Endothelial cell of umbilical vein (primary cell): ENCODE data around the gene ARHGEF7. TPM values are rescaled to one million over a fixed set of nuclear protein-coding genes. Genes with fewer than 3 reads are reported as not detected.

Experiments used
- BruUV-seq: library from RNA; stranded (reverse); fragments of 400-500 nt; replicated peaks from 2 replicates; lab custom pipeline; 2021; lab: Mats Ljungman, UMichigan
- CTCF ChIA-PET: fragments of 300-600, 350-600 bp; sonication (Branson Sonifier 250); formaldehyde crosslinking; loops from one replicate; lab custom pipeline; 2021; ENCODE audit warnings: antibody characterized with exemption, inconsistent platforms; lab: Charles Lee
- POLR2A ChIA-PET: fragments of 300-600, 350-600 bp; sonication (Branson Sonifier 250); formaldehyde crosslinking; loops from one replicate; lab custom pipeline; 2021; ENCODE audit warnings: antibody characterized with exemption, inconsistent platforms; lab: Charles Lee
- DNase-seq: peaks from one replicate; pipeline ENCODE4 v3.0.0-alpha.2; 2011; ENCODE audit warnings: low read depth, low spot score
- FAIRE-seq: peaks from 2 replicates; lab custom pipeline; 2011; peaks lifted over from hg19 to GRCh38; lab: Jason Lieb, UNC
- H2AFZ ChIP-seq: 2 replicates; pipeline ENCODE4 v1.6.0; 2012; ENCODE audit warnings: low read depth, low read length, control low read depth, inconsistent platforms
- H3K27ac ChIP-seq: 2 replicates; pipeline ENCODE4 v1.5.1; 2011; ENCODE audit warnings: low read depth, mild to moderate bottlenecking, control low read depth, low read length, moderate library complexity; ENCODE audit not compliant: insufficient read depth
- H3K27me3 ChIP-seq, 2 experiments: 2 replicates each; pipeline versions ENCODE4 v1.6.0 to v1.6.1; 2011; ENCODE audit warnings: low read length in 2 of 2, mixed read lengths in 1 of 2; ENCODE audit not compliant: control insufficient read depth in 2 of 2, insufficient read depth in 2 of 2
- H3K36me3 ChIP-seq, 2 experiments: 2 replicates in 1 of 2; 3 replicates in 1 of 2; pipeline ENCODE4 v1.5.1; 2011; ENCODE audit warnings: low read length in 2 of 2, mild to moderate bottlenecking in 1 of 2, moderate library complexity in 1 of 2; ENCODE audit not compliant: control insufficient read depth in 2 of 2, insufficient read depth in 2 of 2; ENCODE audit errors: extremely low read depth in 1 of 2
- H3K4me1 ChIP-seq: 3 replicates; pipeline ENCODE4 v1.5.1; 2011; ENCODE audit warnings: mild to moderate bottlenecking, low read length; ENCODE audit not compliant: control insufficient read depth, insufficient read depth; ENCODE audit errors: extremely low read depth
- H3K4me2 ChIP-seq: 2 replicates; pipeline ENCODE4 v1.6.1; 2011; ENCODE audit warnings: low read length, control low read depth, mixed read lengths; ENCODE audit not compliant: insufficient read depth
- H3K4me3 ChIP-seq, 3 experiments: fragments of 200-600 bp in 1 of 3; sonication (generic), shearing (Covaris generic) in 1 of 3; replicated peaks in 1 of 3; 2 replicates each; pipeline ENCODE4 v1.5.1; 2011 to 2016; ENCODE audit warnings: control low read depth in 3 of 3, low read length in 3 of 3, mild to moderate bottlenecking in 2 of 3, inconsistent platforms in 1 of 3, low read depth in 1 of 3, moderate library complexity in 1 of 3; ENCODE audit not compliant: insufficient read depth in 1 of 3
- H3K79me2 ChIP-seq: 2 replicates; pipeline ENCODE4 v1.6.0; 2012; ENCODE audit warnings: low read length, inconsistent platforms; ENCODE audit not compliant: control insufficient read depth, insufficient read depth
- H3K9ac ChIP-seq: replicated peaks from 2 replicates; pipeline ENCODE3; 2011; ENCODE audit warnings: low read length, control low read depth; ENCODE audit not compliant: insufficient read depth; ENCODE audit errors: extremely low read depth
- H3K9me1 ChIP-seq: replicated peaks from 3 replicates; pipeline ENCODE4 v1.6.0; 2011; ENCODE audit warnings: mild to moderate bottlenecking, low read length; ENCODE audit not compliant: control insufficient read depth, insufficient read depth; ENCODE audit errors: extremely low read depth
- H3K9me3 ChIP-seq: replicated peaks from 2 replicates; pipeline ENCODE4 v1.5.1; 2012; ENCODE audit warnings: low read length, inconsistent platforms; ENCODE audit not compliant: control insufficient read depth, insufficient read depth
- H4K20me1 ChIP-seq: replicated peaks from 2 replicates; pipeline ENCODE3; 2011; ENCODE audit warnings: mild to moderate bottlenecking, low read length; ENCODE audit not compliant: control insufficient read depth, insufficient read depth; ENCODE audit errors: extremely low read depth
- EZH2 ChIP-seq: IDR thresholded peaks from 2 replicates; pipeline ENCODE4 v1.6.1; 2012; ENCODE audit warnings: borderline replicate concordance, low read depth, mild to moderate bottlenecking, moderate library complexity, low read length, inconsistent platforms; ENCODE audit not compliant: severe bottlenecking
- JUN ChIP-seq: IDR thresholded peaks from 2 replicates; pipeline ENCODE4 v1.6.1; 2011; ENCODE audit warnings: borderline replicate concordance, low read depth; ENCODE audit not compliant: insufficient read length, insufficient read depth
- MYC ChIP-seq: IDR thresholded peaks from one replicate; pipeline ENCODE4 v1.6.1; 2011; ENCODE audit warnings: mild to moderate bottlenecking, low read depth, low read length
- POLR2A ChIP-seq: IDR thresholded peaks from 2 replicates; pipeline ENCODE4 v1.6.1; 2012; ENCODE audit warnings: low read depth, mild to moderate bottlenecking, control low read depth, low read length
- POLR2AphosphoS5 ChIP-seq: IDR thresholded peaks from 2 replicates; pipeline ENCODE4 v1.6.1; 2012; ENCODE audit warnings: low read depth, mild to moderate bottlenecking, control low read depth, low read length, moderate library complexity; ENCODE audit not compliant: insufficient read depth
- dilution Hi-C: fragments of 300-500 bp; cut with MboI; formaldehyde crosslinking; loops from one replicate; pipeline ENCODE4 v1.15.0; 2019; ENCODE audit warnings: low sequenced_read_pairs; ENCODE audit not compliant: extremely low pct_ligation_motif_present
- intact Hi-C: fragments of 100-400 bp; cut with micrococcal nuclease; formaldehyde crosslinking; loops from one replicate; pipeline ENCODE4 v1.10.0; 2022
- polyA plus RNA-seq, 4 experiments: library from polyadenylated mRNA; depleted of rRNA in 3 of 4; stranded (reverse) in 3 of 4; unstranded in 1 of 4; fragments of >200 nt; gene quantifications; 2 replicates each; pipeline versions ENCODE4 v1.2.1 to v1.2.3, GENCODE V29; 2011 to 2012; ENCODE audit warnings: missing spikeins in 1 of 4
- total RNA-seq: library from RNA; stranded (reverse); gene quantifications from 2 replicates; pipeline ENCODE4 v1.2.3, GENCODE V29; 2021
- TF ChIP-seq, protein P1 (sequence below), 2 donors: IDR thresholded peaks; 1 replicate in 1 of 2; 2 replicates in 1 of 2; pipeline ENCODE4 v1.5.1; 2011; ENCODE audit warnings: low read length in 2 of 2, mild to moderate bottlenecking in 2 of 2, moderate library complexity in 2 of 2, control low read depth in 1 of 2, inconsistent platforms in 1 of 2, low read depth in 1 of 2; ENCODE audit not compliant: insufficient read depth in 1 of 2; ENCODE audit errors: extremely low read depth in 1 of 2
- TF ChIP-seq, protein P2 (sequence below): IDR thresholded peaks from 2 replicates; pipeline ENCODE4 v1.6.1; 2011; ENCODE audit not compliant: insufficient read depth, insufficient read length

Gene ARHGEF7
- total and polyA plus RNA-seq, 2 donors (not counting 3 experiments of a cell fraction or from before 2014, with no cell fraction given) = 94.9 to 155 TPM

DNA sequence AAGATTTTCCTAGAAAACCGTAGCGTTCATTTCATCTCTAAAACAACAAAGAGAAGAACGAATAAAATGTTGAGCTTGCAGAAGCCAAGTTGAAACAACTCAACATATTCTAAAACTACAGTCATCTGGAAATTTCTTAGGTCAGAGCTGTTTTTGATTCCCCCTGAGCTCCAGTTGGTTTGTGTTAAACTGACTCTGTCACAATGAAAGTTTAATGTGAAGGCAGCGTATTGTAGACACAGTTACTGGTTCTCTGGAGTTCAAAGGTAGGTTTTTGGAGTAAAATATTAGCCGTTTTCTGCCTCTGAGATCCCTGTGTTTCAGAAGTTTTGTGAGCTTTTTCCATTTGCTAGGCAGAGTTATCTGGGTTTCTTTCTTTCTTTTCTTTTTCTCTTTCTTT lies 2.2 kb downstream of the ARHGEF7 start:
- Histone ChIP-seq H3K4me3 (no peak overlapping the region), H3K9ac (no peak overlapping the region), H3K9me1 (no peaks in the 10 kb centered on the region), H3K4me2 (no peak overlapping the region), H3K9me3 (no peaks in the 10 kb centered on the region), H3K36me3 (no peaks in the 10 kb centered on the region), H3K79me2 (no peaks in the 10 kb centered on the region), H3K4me1 (peaks cover 11% of the 10 kb centered on the region), H4K20me1 (no peaks in the 10 kb centered on the region), H2AFZ (no peak overlapping the region), H3K27ac (no peak overlapping the region), H3K27me3 (peaks cover 65 to 66% of the 10 kb centered on the region in 2 experiments)
- no peak for DNase-seq
- BruUV-seq = no TSS peak
- FAIRE-seq = no peak
- TF ChIP-seq JUN (no peak), MYC (no peak), POLR2A (no peak)
- TF ChIP-seq, protein P1, sequence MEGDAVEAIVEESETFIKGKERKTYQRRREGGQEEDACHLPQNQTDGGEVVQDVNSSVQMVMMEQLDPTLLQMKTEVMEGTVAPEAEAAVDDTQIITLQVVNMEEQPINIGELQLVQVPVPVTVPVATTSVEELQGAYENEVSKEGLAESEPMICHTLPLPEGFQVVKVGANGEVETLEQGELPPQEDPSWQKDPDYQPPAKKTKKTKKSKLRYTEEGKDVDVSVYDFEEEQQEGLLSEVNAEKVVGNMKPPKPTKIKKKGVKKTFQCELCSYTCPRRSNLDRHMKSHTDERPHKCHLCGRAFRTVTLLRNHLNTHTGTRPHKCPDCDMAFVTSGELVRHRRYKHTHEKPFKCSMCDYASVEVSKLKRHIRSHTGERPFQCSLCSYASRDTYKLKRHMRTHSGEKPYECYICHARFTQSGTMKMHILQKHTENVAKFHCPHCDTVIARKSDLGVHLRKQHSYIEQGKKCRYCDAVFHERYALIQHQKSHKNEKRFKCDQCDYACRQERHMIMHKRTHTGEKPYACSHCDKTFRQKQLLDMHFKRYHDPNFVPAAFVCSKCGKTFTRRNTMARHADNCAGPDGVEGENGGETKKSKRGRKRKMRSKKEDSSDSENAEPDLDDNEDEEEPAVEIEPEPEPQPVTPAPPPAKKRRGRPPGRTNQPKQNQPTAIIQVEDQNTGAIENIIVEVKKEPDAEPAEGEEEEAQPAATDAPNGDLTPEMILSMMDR (IDR thresholded peaks at IDR 0.05; ENCODE audit: extremely low read depth in 1 of 2, insufficient read depth in 1 of 2, low read depth in 1 of 2, low read length in 2 of 2) = no peak
- TF ChIP-seq, protein P2, sequence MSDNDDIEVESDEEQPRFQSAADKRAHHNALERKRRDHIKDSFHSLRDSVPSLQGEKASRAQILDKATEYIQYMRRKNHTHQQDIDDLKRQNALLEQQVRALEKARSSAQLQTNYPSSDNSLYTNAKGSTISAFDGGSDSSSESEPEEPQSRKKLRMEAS = no peak
- dilution Hi-C loops = no loop called here
- intact Hi-C loops = no loop called here
- ChIA-PET CTCF (interaction anchor here (1.4 to 1.8 kb wide), 3 partner anchors 9 to 202 kb away, joined by 3 to 6 read pairs (median 5); partner anchors contain the start of gene ANKRD10), POLR2A (no interaction called here)

DNA sequence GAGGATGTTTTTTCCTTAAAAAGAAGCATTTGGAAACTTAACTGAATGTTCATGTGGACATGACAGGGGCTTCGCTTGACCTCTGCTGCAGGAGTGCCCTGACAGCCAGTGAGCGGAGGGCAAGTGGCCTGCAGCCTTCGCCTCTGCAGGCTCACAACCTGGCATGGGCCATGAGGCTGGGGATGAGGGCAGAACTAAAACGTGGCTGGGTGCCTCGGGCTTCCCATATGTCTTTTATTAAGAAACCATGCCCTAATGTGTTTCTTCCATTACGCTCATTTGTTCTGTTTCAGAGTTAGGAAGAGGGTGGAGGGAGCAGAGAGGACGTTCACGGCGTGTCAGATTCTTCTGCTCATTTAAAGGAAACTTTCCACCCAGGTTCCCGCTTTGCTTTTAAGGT lies 2.9 kb downstream of the ARHGEF7 start:
- no peaks in the 10 kb centered on the region for H3K79me2 ChIP-seq
- H3K4me1 ChIP-seq = peaks cover 11% of the 10 kb centered on the region
- POLR2A ChIA-PET = no interaction called here
- DNase-seq (no peak), FAIRE-seq (no peak)
- no peak overlapping the region for H3K4me2 ChIP-seq
- no peaks in the 10 kb centered on the region for H4K20me1 ChIP-seq
- peak; percentile 27 for TF ChIP-seq EZH2
- no peak for TF ChIP-seq POLR2AphosphoS5
- no peaks in the 10 kb centered on the region for H3K9me3 ChIP-seq
- no peaks in the 10 kb centered on the region for H3K36me3 ChIP-seq
- H3K27ac ChIP-seq = no peak overlapping the region
- H3K27me3 ChIP-seq = peaks cover 59% of the 10 kb centered on the region in 2 experiments
- no peaks in the 10 kb centered on the region for H3K9me1 ChIP-seq
- H3K4me3 ChIP-seq = no peak overlapping the region
- BruUV-seq = no TSS peak
- intact Hi-C loops = no loop called here
- H3K9ac ChIP-seq = no peak overlapping the region
- dilution Hi-C loops = no loop called here
- CTCF ChIA-PET = no interaction called here
- no peak overlapping the region for H2AFZ ChIP-seq
